HG02981 (cell line): ENCODE data around the gene CPED1.

Experiments
- ATAC-seq: cut with Tn5 transposase; IDR thresholded peaks from one replicate; pipeline ENCODE4 v1.9.1; 2021; ENCODE audit warnings: mild to moderate bottlenecking, moderate library complexity; ENCODE audit not compliant: unreplicated experiment

CPED1 gene

GRCh38 chr7:120988591-120989256 is at the start of gene CPED1:
TSS of gene CPED1 (plus strand) at chr7:120988711. CDS start at chr7:120989622, 911 bp downstream.
- peak; percentile 42 for ATAC-seq

GRCh38 chr7:120939345-120939744 is 49.2 kb upstream of the CPED1 start:
- ATAC-seq: no peak

- no peak for ATAC-seq
Measured at GRCh38 chr7:120941064-120941463, 47.4 kb upstream of the CPED1 start.

GRCh38 chr7:120941856-120942255 is 46.7 kb upstream of the CPED1 start:
- ATAC-seq: no peak

GRCh38 chr7:120942861-120943260 is 45.6 kb upstream of the CPED1 start:
- no peak for ATAC-seq

- ATAC-seq: no peak
Measured at GRCh38 chr7:120944826-120945562, 43.5 kb upstream of the CPED1 start.

GRCh38 chr7:120947980-120948379 is 40.5 kb upstream of the CPED1 start:
- ATAC-seq: no peak

GRCh38 chr7:120949393-120949911 is 39.1 kb upstream of the CPED1 start:
- no peak for ATAC-seq

- no peak for ATAC-seq
Measured at GRCh38 chr7:120949998-120950538, 38.4 kb upstream of the CPED1 start.

GRCh38 chr7:120950539-120951308 is 37.8 kb upstream of the CPED1 start, which contains the start of gene ING3:
TSS of gene ING3 (plus strand) at chr7:120950777. CDS start at chr7:120950897, 120 bp downstream.
- peak; percentile 97 for ATAC-seq

GRCh38 chr7:120951309-120951699 is 37.2 kb upstream of the CPED1 start:
- no peak for ATAC-seq

GRCh38 chr7:120951826-120952225 is 36.7 kb upstream of the CPED1 start:
- ATAC-seq: no peak

GRCh38 chr7:120955577-120956149 is 32.8 kb upstream of the CPED1 start:
- peak; percentile 50 for ATAC-seq

GRCh38 chr7:120959929-120960484 is 28.5 kb upstream of the CPED1 start:
- no peak for ATAC-seq

- ATAC-seq: no peak
Measured at GRCh38 chr7:120960714-120961113, 27.8 kb upstream of the CPED1 start.

- no peak for ATAC-seq
Measured at GRCh38 chr7:120961638-120962173, 26.8 kb upstream of the CPED1 start.

GRCh38 chr7:120964088-120964487 is 24.4 kb upstream of the CPED1 start:
- no peak for ATAC-seq

GRCh38 chr7:120966961-120967360 is 21.6 kb upstream of the CPED1 start:
- ATAC-seq: no peak

GRCh38 chr7:120973849-120974248 is 14.7 kb upstream of the CPED1 start:
- ATAC-seq: no peak
